Amygdala (tissue), 56 donors: Measurements from ENCODE around the gene SETD6.
A peak's percentile ranks its signal among the peaks of the same experiment; 100 is the strongest.
"Not testable (repeated sequence)": the region's sequence is repeated elsewhere in the genome, so short reads cannot be mapped to it uniquely, and the experiment has no call there.

Source experiments
- DNase-seq, 56 donors: peaks; one replicate each; lab custom pipeline; 2025; lab: John Stamatoyannopoulos, UW

The SETD6 gene

GRCh38 chr16:58515125-58515870, at the start of gene SETD6:
SETD6 (plus strand) TSS chr16:58515517; CDS start chr16:58515538, 21 bp downstream.
- peak; percentile 31 to 94 (median 79) for DNase-seq

GRCh38 chr16:58465817-58466216, 49.5 kb upstream of the SETD6 start:
- DNase-seq, result no peak

- DNase-seq, result no peak
Observed at GRCh38 chr16:58466396-58466795, 48.9 kb upstream of the SETD6 start.

- DNase-seq, result no peak
Observed at GRCh38 chr16:58467905-58468304, 47.4 kb upstream of the SETD6 start.

GRCh38 chr16:58471209-58471975, 43.9 kb upstream of the SETD6 start:
- DNase-seq, result no peak

GRCh38 chr16:58472266-58472665, 43.1 kb upstream of the SETD6 start:
- DNase-seq, result no peak

- DNase-seq, result no peak
Observed at GRCh38 chr16:58472827-58473226, 42.5 kb upstream of the SETD6 start.

GRCh38 chr16:58474296-58474695, 41.0 kb upstream of the SETD6 start:
- DNase-seq, result no peak

- no peak for DNase-seq
Observed at GRCh38 chr16:58475091-58475619, 40.2 kb upstream of the SETD6 start.

GRCh38 chr16:58476791-58477190, 38.5 kb upstream of the SETD6 start:
- DNase-seq, result no peak

GRCh38 chr16:58478427-58478826, 36.9 kb upstream of the SETD6 start:
- DNase-seq, result no peak

- no peak for DNase-seq
Observed at GRCh38 chr16:58481226-58481869, 34.0 kb upstream of the SETD6 start.

- no peak for DNase-seq
Observed at GRCh38 chr16:58481931-58482330, 33.4 kb upstream of the SETD6 start.

GRCh38 chr16:58485184-58485887, 30.0 kb upstream of the SETD6 start:
- no peak for DNase-seq

- DNase-seq, result peak in 51 of 56 donors; percentile 17 to 85 (median 59)
Observed at GRCh38 chr16:58487566-58488351, 27.6 kb upstream of the SETD6 start.

GRCh38 chr16:58488531-58488930, 26.8 kb upstream of the SETD6 start:
- no peak for DNase-seq

GRCh38 chr16:58490065-58490464, 25.3 kb upstream of the SETD6 start:
- DNase-seq, result no peak

GRCh38 chr16:58490539-58490938, 24.8 kb upstream of the SETD6 start:
- DNase-seq, result not testable (repeated sequence)

- no peak for DNase-seq
Observed at GRCh38 chr16:58492066-58492465, 23.3 kb upstream of the SETD6 start.

- peak in 4 of 56 donors; percentile 26 to 35 (median 31) for DNase-seq
Observed at GRCh38 chr16:58492735-58493134, 22.6 kb upstream of the SETD6 start.
